CD14-positive monocyte (primary cell): ENCODE measurements around the gene FAT4. TPM values are rescaled to one million over a fixed set of nuclear protein-coding genes. Genes with fewer than 3 reads are reported as not detected.

Source experiments
- DNase-seq, 3 donors: peaks; one replicate each; pipeline ENCODE4 v3.0.0-alpha.2; 2011 to 2022
- H2AFZ ChIP-seq: 2 replicates; pipeline ENCODE4 v1.6.0; 2012; ENCODE audit warnings: mild to moderate bottlenecking, low read depth, low read length, inconsistent platforms; ENCODE audit not compliant: insufficient read depth, poor library complexity, severe bottlenecking
- H3K27ac ChIP-seq, 2 donors: 1 replicate in 1 of 2; 2 replicates in 1 of 2; pipeline ENCODE4 v1.5.1; 2012 to 2013; ENCODE audit warnings: low read length in 2 of 2, control low read depth in 1 of 2, inconsistent platforms in 1 of 2, low read depth in 1 of 2, mild to moderate bottlenecking in 1 of 2
- H3K27me3 ChIP-seq, 2 donors: one replicate each; pipeline versions ENCODE4 v1.6.0 to v1.6.1; 2011 to 2013; ENCODE audit warnings: low read length in 2 of 2; ENCODE audit not compliant: control insufficient read depth in 2 of 2, insufficient read depth in 2 of 2
- H3K36me3 ChIP-seq, 2 donors: replicated peaks in 1 of 2; 1 replicate in 1 of 2; 2 replicates in 1 of 2; pipeline versions ENCODE4 v1.5.1 to v1.6.1; 2012 to 2013; ENCODE audit warnings: low read length in 2 of 2, control low read depth in 1 of 2, inconsistent platforms in 1 of 2, mild to moderate bottlenecking in 1 of 2; ENCODE audit not compliant: insufficient read depth in 2 of 2, control insufficient read depth in 1 of 2
- H3K4me1 ChIP-seq, 2 donors: 1 replicate in 1 of 2; 2 replicates in 1 of 2; pipeline versions ENCODE4 v1.5.1 to v1.6.1; 2012 to 2013; ENCODE audit warnings: low read length in 2 of 2, control low read depth in 1 of 2, inconsistent platforms in 1 of 2, mild to moderate bottlenecking in 1 of 2, moderate library complexity in 1 of 2; ENCODE audit not compliant: insufficient read depth in 2 of 2, control insufficient read depth in 1 of 2
- H3K4me2 ChIP-seq: replicated peaks from 2 replicates; pipeline ENCODE3; 2012; ENCODE audit warnings: low read length, moderate library complexity, mild to moderate bottlenecking; ENCODE audit not compliant: poor library complexity, severe bottlenecking; ENCODE audit errors: extremely low read depth
- H3K4me3 ChIP-seq, 3 experiments: fragments of 200-600 bp in 1 of 3; sonication (generic) in 1 of 3; replicated peaks in 1 of 3; 1 replicate in 2 of 3; 2 replicates in 1 of 3; pipeline ENCODE4 v1.5.1; 2011 to 2013; ENCODE audit warnings: low read length in 3 of 3, mild to moderate bottlenecking in 3 of 3, control low read depth in 2 of 3, low read depth in 2 of 3, inconsistent platforms in 1 of 3, moderate library complexity in 1 of 3
- H3K79me2 ChIP-seq: 2 replicates; pipeline ENCODE4 v1.6.0; 2012; ENCODE audit warnings: mild to moderate bottlenecking, control low read depth, inconsistent platforms, low read length, moderate library complexity; ENCODE audit not compliant: insufficient read depth
- H3K9ac ChIP-seq: 2 replicates; pipeline ENCODE4 v1.6.0; 2017; ENCODE audit warnings: low read length, mild to moderate bottlenecking; ENCODE audit not compliant: insufficient read depth, poor library complexity, severe bottlenecking
- H3K9me3 ChIP-seq, 2 donors: replicated peaks in 1 of 2; 1 replicate in 1 of 2; 2 replicates in 1 of 2; pipeline versions ENCODE4 v1.5.1 to v1.6.1; 2012 to 2013; ENCODE audit warnings: low read length in 2 of 2, control low read depth in 1 of 2; ENCODE audit not compliant: control insufficient read depth in 1 of 2, insufficient read depth in 1 of 2
- H4K20me1 ChIP-seq: 2 replicates; pipeline ENCODE4 v1.6.0; 2012; ENCODE audit warnings: mild to moderate bottlenecking, low read length, control low read depth, moderate library complexity; ENCODE audit not compliant: insufficient read depth
- H3K27ac Mint-ChIP-seq, 7 donors: one replicate each; pipeline ENCODE4 v1.8.0; 2020; ENCODE audit warnings: mild to moderate bottlenecking in 7 of 7, mixed read lengths in 7 of 7, moderate library complexity in 6 of 7, inconsistent platforms in 2 of 7
- H3K27me3 Mint-ChIP-seq, 3 donors: one replicate each; pipeline ENCODE4 v1.8.0; 2021 to 2022; ENCODE audit warnings: low read depth in 3 of 3, mild to moderate bottlenecking in 3 of 3, mixed read lengths in 3 of 3, moderate library complexity in 3 of 3, inconsistent platforms in 1 of 3
- H3K36me3 Mint-ChIP-seq, 2 donors: one replicate each; pipeline ENCODE4 v1.8.0; 2020; ENCODE audit warnings: mixed read lengths in 2 of 2, inconsistent platforms in 1 of 2, mild to moderate bottlenecking in 1 of 2
- H3K4me1 Mint-ChIP-seq: one replicate; pipeline ENCODE4 v1.8.0; 2020; ENCODE audit warnings: mild to moderate bottlenecking, mixed read lengths
- H3K4me3 Mint-ChIP-seq, 2 donors: one replicate each; pipeline ENCODE4 v1.8.0; 2020; ENCODE audit warnings: mild to moderate bottlenecking in 2 of 2, mixed read lengths in 2 of 2, moderate library complexity in 1 of 2
- H3K9me3 Mint-ChIP-seq, 7 donors: one replicate each; pipeline ENCODE4 v1.8.0; 2020 to 2022; ENCODE audit warnings: mixed read lengths in 7 of 7, mild to moderate bottlenecking in 6 of 7, moderate library complexity in 6 of 7, inconsistent platforms in 2 of 7
- WGBS: methylation state at CpG from one replicate; pipeline ENCODE4 v1.1.5; 2013; ENCODE audit warnings: missing lambda C conversion rate; ENCODE audit not compliant: insufficient coverage; 5-methylcytosine and 5-hydroxymethylcytosine counted together
- intact Hi-C, 2 donors: fragments of 100-400 bp; cut with micrococcal nuclease; formaldehyde crosslinking; loops; one replicate each; pipeline versions ENCODE4 v1.15.0 to v1.15.1; 2023
- polyA plus RNA-seq, 3 donors: library from polyadenylated mRNA; depleted of rRNA in 1 of 3; unstranded in 2 of 3; stranded (reverse) in 1 of 3; fragments of 300-500 nt in 2 of 3; fragments of >200 nt in 1 of 3; fragmentation: Illumina TruSeq in 2 of 3; gene quantifications; 1 replicate in 2 of 3; 2 replicates in 1 of 3; pipeline ENCODE4 v1.2.3, GENCODE V29; 2012 to 2021
- TF ChIP-seq, protein P1 (sequence below): fragments of 200-600 bp; IDR thresholded peaks from one replicate; pipeline ENCODE4 v1.8.0; 2022; ENCODE audit warnings: antibody characterized with exemption, mild to moderate bottlenecking

The FAT4 gene
- polyA plus RNA-seq, 3 donors, result not detected

DNA sequence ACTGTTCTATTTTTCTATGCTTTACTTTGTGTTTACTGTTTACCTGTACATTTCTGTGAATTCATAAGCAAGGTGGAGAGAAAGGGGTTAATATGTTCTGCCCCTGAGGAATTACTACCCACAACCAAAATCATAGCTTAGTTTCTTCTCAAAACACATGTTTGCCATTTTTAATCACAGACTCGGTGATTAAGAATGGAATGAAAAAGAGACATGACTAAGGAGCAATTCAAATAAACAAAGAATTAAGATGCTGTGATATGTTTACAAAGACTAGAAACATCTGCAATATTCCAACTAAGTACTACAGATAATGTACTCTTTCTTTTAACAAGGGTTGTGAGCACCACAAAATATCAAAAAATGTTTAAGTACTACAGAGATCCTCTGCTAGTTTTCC lies 11.7 kb upstream of the FAT4 start:
- H3K4me1 Mint-ChIP-seq, result no peaks in the 10 kb centered on the region
- peaks cover 1 to 5% (median 2%) of the 10 kb centered on the region in 3 donors for H3K27me3 Mint-ChIP-seq
- no peaks in the 10 kb centered on the region for H3K9me3 Mint-ChIP-seq
- H3K9ac ChIP-seq, result no peak overlapping the region
- intact Hi-C loops, result no loop called here
- no peaks in the 10 kb centered on the region for H4K20me1 ChIP-seq
- H3K4me1 ChIP-seq, result no peaks in the 10 kb centered on the region
- H2AFZ ChIP-seq, result no peak overlapping the region
- no CpG with 5 or more reads among the region's 1 CpG for WGBS
- H3K27me3 ChIP-seq, result no peaks in the 10 kb centered on the region
- H3K27ac ChIP-seq, result no peak overlapping the region
- no peaks in the 10 kb centered on the region for H3K36me3 ChIP-seq
- no peak overlapping the region for H3K27ac Mint-ChIP-seq
- no peaks in the 10 kb centered on the region for H3K9me3 ChIP-seq
- H3K4me3 Mint-ChIP-seq, result no peak overlapping the region
- no peaks in the 10 kb centered on the region for H3K79me2 ChIP-seq
- no peaks in the 10 kb centered on the region for H3K36me3 Mint-ChIP-seq
- no peak overlapping the region for H3K4me2 ChIP-seq
- no peak for DNase-seq
- H3K4me3 ChIP-seq, result no peak overlapping the region
- TF ChIP-seq, protein P1, sequence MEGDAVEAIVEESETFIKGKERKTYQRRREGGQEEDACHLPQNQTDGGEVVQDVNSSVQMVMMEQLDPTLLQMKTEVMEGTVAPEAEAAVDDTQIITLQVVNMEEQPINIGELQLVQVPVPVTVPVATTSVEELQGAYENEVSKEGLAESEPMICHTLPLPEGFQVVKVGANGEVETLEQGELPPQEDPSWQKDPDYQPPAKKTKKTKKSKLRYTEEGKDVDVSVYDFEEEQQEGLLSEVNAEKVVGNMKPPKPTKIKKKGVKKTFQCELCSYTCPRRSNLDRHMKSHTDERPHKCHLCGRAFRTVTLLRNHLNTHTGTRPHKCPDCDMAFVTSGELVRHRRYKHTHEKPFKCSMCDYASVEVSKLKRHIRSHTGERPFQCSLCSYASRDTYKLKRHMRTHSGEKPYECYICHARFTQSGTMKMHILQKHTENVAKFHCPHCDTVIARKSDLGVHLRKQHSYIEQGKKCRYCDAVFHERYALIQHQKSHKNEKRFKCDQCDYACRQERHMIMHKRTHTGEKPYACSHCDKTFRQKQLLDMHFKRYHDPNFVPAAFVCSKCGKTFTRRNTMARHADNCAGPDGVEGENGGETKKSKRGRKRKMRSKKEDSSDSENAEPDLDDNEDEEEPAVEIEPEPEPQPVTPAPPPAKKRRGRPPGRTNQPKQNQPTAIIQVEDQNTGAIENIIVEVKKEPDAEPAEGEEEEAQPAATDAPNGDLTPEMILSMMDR, result no peak

GRCh38 chr4:125303821-125304220 lies 10.9 kb upstream of the FAT4 start:
- Mint-ChIP-seq H3K27ac (no peak overlapping the region), H3K9me3 (no peaks in the 10 kb centered on the region), H3K4me1 (no peaks in the 10 kb centered on the region), H3K36me3 (no peaks in the 10 kb centered on the region), H3K4me3 (no peak overlapping the region), H3K27me3 (peaks cover 1 to 5% (median 2%) of the 10 kb centered on the region in 3 donors)
- H3K27ac ChIP-seq, result no peak overlapping the region
- no peaks in the 10 kb centered on the region for H3K79me2 ChIP-seq
- no peak for DNase-seq
- no peaks in the 10 kb centered on the region for H3K36me3 ChIP-seq
- H2AFZ ChIP-seq, result no peak overlapping the region
- H3K9ac ChIP-seq, result no peak overlapping the region
- no peaks in the 10 kb centered on the region for H3K9me3 ChIP-seq
- no peaks in the 10 kb centered on the region for H4K20me1 ChIP-seq
- no peaks in the 10 kb centered on the region for H3K27me3 ChIP-seq
- H3K4me1 ChIP-seq, result no peaks in the 10 kb centered on the region
- no peak overlapping the region for H3K4me2 ChIP-seq
- TF ChIP-seq, protein P1, result no peak
- H3K4me3 ChIP-seq, result no peak overlapping the region
- intact Hi-C loops, result no loop called here
- WGBS, result 93% methylated on average over 2 of the region's 5 CpGs
